MM.1S (cell line): ENCODE results near the gene TBC1D10A.
A peak's percentile ranks its signal among the peaks of the same experiment; 100 is the strongest.

Source experiments
- DNase-seq: peaks from one replicate; pipeline ENCODE4 v3.0.0-alpha.2; 2015
- H2AFZ ChIP-seq: fragments of 300-600 bp; sonication (generic); 2 replicates; pipeline ENCODE4 v1.6.0; 2016; ENCODE audit warnings: antibody characterized with exemption, low read length
- H3F3A ChIP-seq: fragments of 300-600 bp; sonication (generic); 2 replicates; pipeline ENCODE4 v1.6.1; 2016; ENCODE audit warnings: mild to moderate bottlenecking, antibody characterized with exemption, low read length, moderate library complexity, mixed read lengths; ENCODE audit not compliant: insufficient read depth
- H3K27ac ChIP-seq: fragments of 300-600 bp; sonication (generic); 2 replicates; pipeline ENCODE4 v1.5.1; 2016; ENCODE audit warnings: mild to moderate bottlenecking, low read length
- H3K27me3 ChIP-seq: fragments of 300-600 bp; sonication (generic); replicated peaks from 2 replicates; pipeline ENCODE4 v1.6.0; 2016; ENCODE audit warnings: low read length; ENCODE audit not compliant: insufficient read depth
- H3K36me3 ChIP-seq: fragments of 300-600 bp; sonication (generic); replicated peaks from 2 replicates; pipeline ENCODE4 v1.6.1; 2016; ENCODE audit warnings: mild to moderate bottlenecking, low read length, mixed read lengths; ENCODE audit not compliant: insufficient read depth
- H3K4me1 ChIP-seq: fragments of 300-600 bp; sonication (generic); 2 replicates; pipeline ENCODE4 v1.6.1; 2016; ENCODE audit warnings: low read length, mixed read lengths
- H3K4me2 ChIP-seq: fragments of 300-600 bp; sonication (generic); 2 replicates; pipeline ENCODE4 v1.6.0; 2016; ENCODE audit warnings: low read depth, low read length
- H3K4me3 ChIP-seq: fragments of 300-600 bp; sonication (generic); 2 replicates; pipeline ENCODE4 v1.5.1; 2016; ENCODE audit warnings: low read length, mixed read lengths
- H3K79me2 ChIP-seq: fragments of 300-600 bp; sonication (generic); 2 replicates; pipeline ENCODE4 v1.6.1; 2016; ENCODE audit warnings: mixed run types, low read length, mixed read lengths
- H3K9ac ChIP-seq: fragments of 300-600 bp; sonication (generic); 2 replicates; pipeline ENCODE4 v1.6.1; 2016; ENCODE audit warnings: low read length, mixed read lengths
- H3K9me2 ChIP-seq: fragments of 300-600 bp; sonication (generic); replicated peaks from 2 replicates; pipeline ENCODE4 v1.6.1; 2016; ENCODE audit warnings: mild to moderate bottlenecking, low read length, mixed read lengths; ENCODE audit not compliant: insufficient read depth
- H3K9me3 ChIP-seq: fragments of 300-600 bp; sonication (generic); replicated peaks from 2 replicates; pipeline ENCODE4 v1.6.1; 2016; ENCODE audit warnings: mild to moderate bottlenecking, low read length, mixed read lengths; ENCODE audit not compliant: insufficient read depth
- H4K20me1 ChIP-seq: fragments of 300-600 bp; sonication (generic); 2 replicates; pipeline ENCODE4 v1.6.1; 2016; ENCODE audit warnings: mild to moderate bottlenecking, low read length, moderate library complexity, mixed read lengths; ENCODE audit not compliant: insufficient read depth
- CTCF ChIP-seq: fragments of 300-600 bp; sonication (generic); IDR thresholded peaks from 2 replicates; pipeline ENCODE4 v1.5.1; 2016; ENCODE audit warnings: antibody characterized with exemption, low read length, mixed read lengths
- EZH2 ChIP-seq: fragments of 300-600 bp; sonication (generic); optimal IDR thresholded peaks from 2 replicates; pipeline ENCODE3; 2017; ENCODE audit warnings: low read depth, mild to moderate bottlenecking, antibody characterized with exemption, low read length, mixed read lengths
- EZH2phosphoT487 ChIP-seq: fragments of 300-600 bp; sonication (generic); IDR thresholded peaks from 2 replicates; pipeline ENCODE4 v1.6.1; 2018; ENCODE audit warnings: antibody characterized with exemption, low read length

Gene TBC1D10A

GRCh38 chr22:30356449-30357235, 29.9 kb upstream of the TBC1D10A start, which contains the start of the genes CCDC157 and SF3A1:
TSS of gene CCDC157 (plus strand) at chr22:30357007. CDS start at chr22:30366001, 8,994 bp downstream.
TSS of gene SF3A1 (minus strand) at chr22:30356894. CDS start at chr22:30356792, 102 bp downstream.
- Histone ChIP-seq H3K27me3 (no peaks in the 10 kb centered on the region), H3K9ac (peak within 1 kb of the TSS; percentile 98), H3K27ac (peak within 1 kb of the TSS; percentile 88), H4K20me1 (no peaks in the 10 kb centered on the region), H3K4me3 (peak within 1 kb of the TSS; percentile 94), H3K4me2 (peak within 1 kb of the TSS; percentile 94), H3K9me3 (no peaks in the 10 kb centered on the region), H3K79me2 (peaks cover 47% of the 10 kb centered on the region), H3K4me1 (peaks cover 5% of the 10 kb centered on the region; the same call in 1 of the 2 replicates), H3F3A (no peaks in the 10 kb centered on the region), H3K9me2 (no peaks in the 10 kb centered on the region), H2AFZ (peak within 1 kb of the TSS; percentile 57), H3K36me3 (0 out of 2 replicates have a peak, but pooled peaks cover 5% of the 10 kb centered on the region)
- no peak for TF ChIP-seq CTCF
- no peak for TF ChIP-seq EZH2
- TF ChIP-seq EZH2phosphoT487, result no peak
- DNase-seq, result peak; percentile 93

GRCh38 chr22:30354644-30355043, 27.9 kb upstream of the TBC1D10A start:
- Histone ChIP-seq H3K27ac (no peak overlapping the region), H3K4me2 (no peak overlapping the region), H2AFZ (no peak overlapping the region), H3K9me2 (no peaks in the 10 kb centered on the region), H3K4me1 (peaks cover 5% of the 10 kb centered on the region; the same call in 1 of the 2 replicates), H3K9me3 (no peaks in the 10 kb centered on the region), H3K4me3 (no peak overlapping the region), H3K36me3 (0 out of 2 replicates have a peak, but pooled peaks cover 5% of the 10 kb centered on the region), H4K20me1 (no peaks in the 10 kb centered on the region), H3K79me2 (peaks cover 66% of the 10 kb centered on the region), H3K9ac (no peak overlapping the region), H3K27me3 (no peaks in the 10 kb centered on the region), H3F3A (no peaks in the 10 kb centered on the region)
- DNase-seq, result no peak
- no peak for TF ChIP-seq CTCF
- no peak for TF ChIP-seq EZH2phosphoT487
- no peak for TF ChIP-seq EZH2

GRCh38 chr22:30351226-30351625, 24.5 kb upstream of the TBC1D10A start:
- Histone ChIP-seq H3K9me2 (no peaks in the 10 kb centered on the region), H3K36me3 (peaks cover 14% of the 10 kb centered on the region), H2AFZ (no peak overlapping the region), H3K9me3 (no peaks in the 10 kb centered on the region), H3K9ac (no peak overlapping the region), H4K20me1 (no peaks in the 10 kb centered on the region), H3K27me3 (no peaks in the 10 kb centered on the region), H3K4me3 (no peak overlapping the region), H3F3A (no peaks in the 10 kb centered on the region), H3K27ac (no peak overlapping the region), H3K4me1 (peaks cover 5% of the 10 kb centered on the region; the same call in 1 of the 2 replicates), H3K4me2 (no peak overlapping the region), H3K79me2 (peaks cover 95% of the 10 kb centered on the region)
- DNase-seq, result no peak
- no peak for TF ChIP-seq EZH2phosphoT487

- Histone ChIP-seq H3K9ac (no peak overlapping the region), H3K79me2 (peaks cover 75% of the 10 kb centered on the region), H3K36me3 (peaks cover 25% of the 10 kb centered on the region), H3K4me3 (no peak overlapping the region), H3K9me2 (no peaks in the 10 kb centered on the region), H3K9me3 (no peaks in the 10 kb centered on the region), H2AFZ (no peak overlapping the region), H3K27me3 (no peaks in the 10 kb centered on the region), H4K20me1 (no peaks in the 10 kb centered on the region), H3K4me1 (no peaks in the 10 kb centered on the region), H3F3A (no peaks in the 10 kb centered on the region), H3K27ac (no peak overlapping the region), H3K4me2 (no peak overlapping the region)
- TF ChIP-seq EZH2, result no peak
- no peak for TF ChIP-seq CTCF
- no peak for TF ChIP-seq EZH2phosphoT487
- DNase-seq, result no peak
Observed at GRCh38 chr22:30348809-30349208, 22.1 kb upstream of the TBC1D10A start.
